SK-N-SH treated with all-trans-retinoic acid at 6 μM for 48 hours (cell line): ENCODE measurements around the gene USP1.

Source experiments
- ATAC-seq: fragments of 200-7000 bp; cut with Tn5 transposase; 3 replicates; pipeline ENCODE4 v1.9.1; 2020; ENCODE audit warnings: mild to moderate bottlenecking, moderate library complexity
- BACH2 ChIP-seq: fragments of 250-450 bp; sonication (Bioruptor Pico); IDR thresholded peaks from 2 replicates; pipeline ENCODE4 v1.9.0; 2021; ENCODE audit warnings: mild to moderate bottlenecking, borderline replicate concordance
- CSRNP3 ChIP-seq: fragments of 250-450 bp; sonication (Bioruptor Pico); IDR thresholded peaks from 2 replicates; pipeline ENCODE4 v1.5.1; 2021; ENCODE audit warnings: mild to moderate bottlenecking, moderate library complexity
- GLIS3 ChIP-seq: fragments of 250-450 bp; sonication (Bioruptor Pico); IDR thresholded peaks from 2 replicates; pipeline ENCODE4 v1.5.0; 2020; ENCODE audit warnings: mild to moderate bottlenecking, moderate library complexity
- ISL1 ChIP-seq: fragments of 250-450 bp; sonication (Bioruptor Pico); IDR thresholded peaks from 2 replicates; pipeline ENCODE4 v2.1.2; 2022; ENCODE audit warnings: mild to moderate bottlenecking, moderate library complexity
- OSR1 ChIP-seq: fragments of 250-450 bp; sonication (Bioruptor Pico); IDR thresholded peaks from 2 replicates; pipeline ENCODE4 v1.8.0; 2022; ENCODE audit warnings: moderate library complexity, mild to moderate bottlenecking, inconsistent platforms
- PATZ1 ChIP-seq: fragments of 250-450 bp; sonication (Bioruptor Pico); IDR thresholded peaks from 2 replicates; pipeline ENCODE4 v1.8.0; 2020; ENCODE audit warnings: mild to moderate bottlenecking, moderate library complexity, borderline replicate concordance
- PPARA ChIP-seq: fragments of 250-450 bp; sonication (Bioruptor Pico); IDR thresholded peaks from 2 replicates; pipeline ENCODE4 v1.5.0; 2020; ENCODE audit warnings: mild to moderate bottlenecking, borderline replicate concordance
- SNAI2 ChIP-seq: fragments of 250-450 bp; sonication (Bioruptor Pico); IDR thresholded peaks from 2 replicates; pipeline ENCODE4 v1.5.0; 2020; ENCODE audit warnings: mild to moderate bottlenecking, moderate library complexity
- TCF4 ChIP-seq: fragments of 250-450 bp; sonication (Bioruptor Pico); IDR thresholded peaks from 2 replicates; pipeline ENCODE4 v1.8.0; 2021; ENCODE audit warnings: mild to moderate bottlenecking, moderate library complexity, borderline replicate concordance
- ZFP3 ChIP-seq: fragments of 250-450 bp; sonication (Bioruptor Pico); IDR thresholded peaks from 2 replicates; pipeline ENCODE4 v1.5.0; 2020; ENCODE audit warnings: mild to moderate bottlenecking, moderate library complexity
- ZFP30 ChIP-seq: fragments of 450-650 bp; formaldehyde crosslinking; IDR thresholded peaks from 2 replicates; pipeline ENCODE4 v1.5.0; 2022; ENCODE audit warnings: mild to moderate bottlenecking, moderate library complexity
- ZNF565 ChIP-seq: fragments of 450-650 bp; formaldehyde crosslinking; conservative IDR thresholded peaks from 2 replicates; pipeline ENCODE4 v1.5.0; 2020; ENCODE audit warnings: low read depth, mild to moderate bottlenecking, moderate library complexity
- ZNF70 ChIP-seq: fragments of 450-650 bp; formaldehyde crosslinking; IDR thresholded peaks from 2 replicates; pipeline ENCODE4 v1.5.0; 2020; ENCODE audit warnings: mild to moderate bottlenecking, moderate library complexity
- ZNF8 ChIP-seq: fragments of 450-650 bp; formaldehyde crosslinking; IDR thresholded peaks from 2 replicates; pipeline ENCODE4 v1.5.0; 2020; ENCODE audit warnings: mild to moderate bottlenecking, moderate library complexity
- TF ChIP-seq, protein P1 (sequence below): fragments of 250-450 bp; sonication (Bioruptor Pico); IDR thresholded peaks from 2 replicates; pipeline ENCODE4 v1.5.1; 2020; ENCODE audit warnings: low read depth, mild to moderate bottlenecking, moderate library complexity
- TF ChIP-seq, protein P2 (sequence below): fragments of 250-450 bp; sonication (Bioruptor Pico); IDR thresholded peaks from 2 replicates; pipeline ENCODE4 v1.5.0; 2020; ENCODE audit warnings: mild to moderate bottlenecking, moderate library complexity

USP1 gene

GRCh38 chr1:62406576-62406975, 30.3 kb upstream of the USP1 start:
- no peak for ATAC-seq
- TF ChIP-seq PPARA (CRISPR knock-in tag) (no peak), ZFP30 (no peak), ZFP3 (CRISPR knock-in tag) (no peak), BACH2 (no peak), ISL1 (CRISPR knock-in tag) (no peak), CSRNP3 (no peak), ZNF565 (CRISPR knock-in tag) (no peak), OSR1 (CRISPR knock-in tag) (no peak), GLIS3 (no peak), SNAI2 (CRISPR knock-in tag) (no peak)
- TF ChIP-seq, protein P1, sequence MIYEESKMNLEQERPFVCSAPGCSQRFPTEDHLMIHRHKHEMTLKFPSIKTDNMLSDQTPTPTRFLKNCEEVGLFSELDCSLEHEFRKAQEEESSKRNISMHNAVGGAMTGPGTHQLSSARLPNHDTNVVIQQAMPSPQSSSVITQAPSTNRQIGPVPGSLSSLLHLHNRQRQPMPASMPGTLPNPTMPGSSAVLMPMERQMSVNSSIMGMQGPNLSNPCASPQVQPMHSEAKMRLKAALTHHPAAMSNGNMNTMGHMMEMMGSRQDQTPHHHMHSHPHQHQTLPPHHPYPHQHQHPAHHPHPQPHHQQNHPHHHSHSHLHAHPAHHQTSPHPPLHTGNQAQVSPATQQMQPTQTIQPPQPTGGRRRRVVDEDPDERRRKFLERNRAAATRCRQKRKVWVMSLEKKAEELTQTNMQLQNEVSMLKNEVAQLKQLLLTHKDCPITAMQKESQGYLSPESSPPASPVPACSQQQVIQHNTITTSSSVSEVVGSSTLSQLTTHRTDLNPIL (CRISPR knock-in tag): no peak

DNA sequence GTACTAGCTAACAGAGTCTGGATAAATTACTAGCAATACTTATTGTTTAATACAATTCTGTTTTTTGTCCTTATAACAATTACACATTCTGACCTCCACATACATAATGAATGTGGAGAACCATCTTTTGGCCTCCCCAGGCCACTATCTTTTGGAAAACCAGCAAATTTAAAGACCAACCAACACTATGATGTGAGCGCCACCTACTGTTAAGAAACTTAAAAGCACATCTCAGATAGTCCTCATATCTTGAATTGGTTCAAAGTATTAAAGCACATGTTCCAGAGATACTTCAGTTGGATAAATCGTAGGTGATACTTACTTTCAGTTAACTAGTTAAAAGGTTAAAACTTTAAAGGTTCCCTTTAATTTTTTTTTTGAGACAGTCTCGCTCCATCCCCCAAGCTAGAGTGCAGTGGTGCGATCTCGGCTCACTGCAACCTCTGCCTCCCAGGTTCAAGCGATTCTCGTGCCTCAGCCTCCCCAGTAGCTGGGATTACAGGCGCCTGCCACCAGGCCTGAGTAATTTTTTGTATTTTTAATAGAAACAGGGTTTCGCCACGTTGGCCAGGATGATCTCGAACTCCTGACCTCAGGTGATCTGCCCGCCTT, 29.3 kb upstream of the USP1 start:
- no peak for TF ChIP-seq PATZ1 (CRISPR knock-in tag)
- TF ChIP-seq SNAI2 (CRISPR knock-in tag): no peak
- no peak for TF ChIP-seq ZNF8 (CRISPR knock-in tag)
- TF ChIP-seq PPARA (CRISPR knock-in tag): no peak
- TF ChIP-seq ZNF565 (CRISPR knock-in tag): no peak
- TF ChIP-seq OSR1 (CRISPR knock-in tag): no peak
- TF ChIP-seq TCF4 (CRISPR knock-in tag): no peak
- TF ChIP-seq ZNF70 (CRISPR knock-in tag): no peak
- no peak for TF ChIP-seq CSRNP3
- no peak for TF ChIP-seq BACH2
- TF ChIP-seq, protein P2, sequence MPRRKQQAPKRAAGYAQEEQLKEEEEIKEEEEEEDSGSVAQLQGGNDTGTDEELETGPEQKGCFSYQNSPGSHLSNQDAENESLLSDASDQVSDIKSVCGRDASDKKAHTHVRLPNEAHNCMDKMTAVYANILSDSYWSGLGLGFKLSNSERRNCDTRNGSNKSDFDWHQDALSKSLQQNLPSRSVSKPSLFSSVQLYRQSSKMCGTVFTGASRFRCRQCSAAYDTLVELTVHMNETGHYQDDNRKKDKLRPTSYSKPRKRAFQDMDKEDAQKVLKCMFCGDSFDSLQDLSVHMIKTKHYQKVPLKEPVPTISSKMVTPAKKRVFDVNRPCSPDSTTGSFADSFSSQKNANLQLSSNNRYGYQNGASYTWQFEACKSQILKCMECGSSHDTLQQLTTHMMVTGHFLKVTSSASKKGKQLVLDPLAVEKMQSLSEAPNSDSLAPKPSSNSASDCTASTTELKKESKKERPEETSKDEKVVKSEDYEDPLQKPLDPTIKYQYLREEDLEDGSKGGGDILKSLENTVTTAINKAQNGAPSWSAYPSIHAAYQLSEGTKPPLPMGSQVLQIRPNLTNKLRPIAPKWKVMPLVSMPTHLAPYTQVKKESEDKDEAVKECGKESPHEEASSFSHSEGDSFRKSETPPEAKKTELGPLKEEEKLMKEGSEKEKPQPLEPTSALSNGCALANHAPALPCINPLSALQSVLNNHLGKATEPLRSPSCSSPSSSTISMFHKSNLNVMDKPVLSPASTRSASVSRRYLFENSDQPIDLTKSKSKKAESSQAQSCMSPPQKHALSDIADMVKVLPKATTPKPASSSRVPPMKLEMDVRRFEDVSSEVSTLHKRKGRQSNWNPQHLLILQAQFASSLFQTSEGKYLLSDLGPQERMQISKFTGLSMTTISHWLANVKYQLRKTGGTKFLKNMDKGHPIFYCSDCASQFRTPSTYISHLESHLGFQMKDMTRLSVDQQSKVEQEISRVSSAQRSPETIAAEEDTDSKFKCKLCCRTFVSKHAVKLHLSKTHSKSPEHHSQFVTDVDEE: no peak
- no peak for TF ChIP-seq ISL1 (CRISPR knock-in tag)
- peak; percentile 87 for ATAC-seq

GRCh38 chr1:62415687-62416086, 21.2 kb upstream of the USP1 start:
- ATAC-seq: no peak
- TF ChIP-seq, protein P2: no peak
- TF ChIP-seq ZFP3 (CRISPR knock-in tag): no peak
- TF ChIP-seq, protein P1 (CRISPR knock-in tag): no peak
- TF ChIP-seq, all 23 proteins: peak for 0
